DND-41 (cell line): ENCODE data around the gene CHTF18.

Experiments used
- CTCF ChIP-seq: IDR thresholded peaks from 2 replicates; pipeline ENCODE4 v1.5.1; 2012; ENCODE audit warnings: borderline replicate concordance, low read length, moderate library complexity, mild to moderate bottlenecking; ENCODE audit not compliant: poor library complexity, severe bottlenecking; ENCODE audit errors: extremely low read depth
- EZH2 ChIP-seq: IDR thresholded peaks from 3 replicates; pipeline ENCODE4 v1.6.1; 2012; ENCODE audit warnings: borderline replicate concordance, low read depth, mild to moderate bottlenecking, moderate library complexity, low read length, inconsistent platforms; ENCODE audit not compliant: severe bottlenecking

DNA sequence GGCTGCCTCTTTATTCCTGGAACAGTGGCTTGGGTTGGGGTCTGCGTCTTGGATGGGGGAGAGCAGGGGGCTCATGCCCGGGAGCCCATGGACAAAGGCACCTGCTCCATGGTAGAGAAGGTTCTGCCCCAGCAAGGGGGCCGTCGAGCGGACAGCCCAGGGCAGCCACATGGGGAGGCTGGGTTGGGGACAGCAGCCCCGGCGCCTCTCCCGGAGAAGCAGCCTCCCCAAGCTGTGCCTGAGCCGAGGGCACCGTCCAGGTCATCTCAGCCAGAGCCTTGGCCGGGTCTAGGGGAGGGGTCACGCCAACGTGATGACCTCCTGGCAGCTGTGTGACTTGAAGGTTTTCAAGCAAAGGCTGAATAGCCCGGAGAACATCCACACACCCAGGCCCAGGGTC is 45.0 kb downstream of the CHTF18 start:
- TF ChIP-seq CTCF = no peak
- TF ChIP-seq EZH2 = no peak
